Stimulated activated effector memory CD8-positive, alpha-beta T cell treated with anti-CD3 and anti-CD28 coated beads, Interleukin-12 subunit alpha, Interleukin-12 subunit beta, amount 100 ng/mL, for 72 hours (primary cell): ENCODE data around the gene DCST1.

ENCODE experiments used
- ATAC-seq: fragments of 150-1000 bp; cut with Tn5 transposase; 2 replicates; pipeline ENCODE4 v1.10.0; 2021
- DNase-seq, 2 donors: peaks; one replicate each; pipeline ENCODE4 v3.0.0; 2021 to 2022; ENCODE audit warnings: low spot score in 2 of 2
- H3K27ac Mint-ChIP-seq: one replicate; pipeline ENCODE4 v1.8.0; 2022; ENCODE audit warnings: mild to moderate bottlenecking, mixed read lengths
- H3K36me3 Mint-ChIP-seq: one replicate; pipeline ENCODE4 v1.8.0; 2022; ENCODE audit warnings: mild to moderate bottlenecking, mixed read lengths
- H3K4me1 Mint-ChIP-seq: one replicate; pipeline ENCODE4 v1.8.0; 2022; ENCODE audit warnings: mixed read lengths
- H3K4me3 Mint-ChIP-seq: one replicate; pipeline ENCODE4 v1.8.0; 2022; ENCODE audit warnings: mild to moderate bottlenecking, mixed read lengths
- H3K9me3 Mint-ChIP-seq: one replicate; pipeline ENCODE4 v1.8.0; 2022; ENCODE audit warnings: mixed read lengths

Gene DCST1

GRCh38 chr1:154998818-154999570, 34.6 kb upstream of the DCST1 start:
- H3K9me3 Mint-ChIP-seq = no peaks in the 10 kb centered on the region
- H3K4me1 Mint-ChIP-seq = peaks cover 39% of the 10 kb centered on the region
- H3K4me3 Mint-ChIP-seq = peak overlapping the region; percentile 93
- peak; percentile 17 for ATAC-seq
- peak; percentile 56 to 86 for DNase-seq
- H3K27ac Mint-ChIP-seq = peak overlapping the region; percentile 91
- peaks cover 17% of the 10 kb centered on the region for H3K36me3 Mint-ChIP-seq

- peak; percentile 3 for ATAC-seq
- Mint-ChIP-seq H3K27ac (peak overlapping the region; percentile 91), H3K4me3 (peak overlapping the region; percentile 93), H3K4me1 (peaks cover 46% of the 10 kb centered on the region), H3K9me3 (no peaks in the 10 kb centered on the region), H3K36me3 (peaks cover 22% of the 10 kb centered on the region)
- DNase-seq = peak; percentile 47 to 84
Observed at GRCh38 chr1:154999571-155000410, 33.8 kb upstream of the DCST1 start.

- Mint-ChIP-seq H3K36me3 (peaks cover 22% of the 10 kb centered on the region), H3K4me3 (peak overlapping the region; percentile 93), H3K4me1 (peaks cover 49% of the 10 kb centered on the region), H3K9me3 (no peaks in the 10 kb centered on the region), H3K27ac (peak overlapping the region; percentile 91)
- ATAC-seq (no peak), DNase-seq (no peak)
Observed at GRCh38 chr1:155000411-155000725, 33.3 kb upstream of the DCST1 start.

- ATAC-seq (peak; percentile 70), DNase-seq (peak; percentile 81 to 96)
- Mint-ChIP-seq H3K27ac (peak overlapping the region; percentile 91), H3K4me1 (peaks cover 54% of the 10 kb centered on the region), H3K36me3 (peaks cover 22% of the 10 kb centered on the region), H3K4me3 (peak overlapping the region; percentile 93), H3K9me3 (no peaks in the 10 kb centered on the region)
Observed at GRCh38 chr1:155000726-155001424, 32.7 kb upstream of the DCST1 start.

- ATAC-seq (peak; percentile 48), DNase-seq (peak in 1 of 2 donors; percentile 84)
- Mint-ChIP-seq H3K4me1 (peaks cover 59% of the 10 kb centered on the region), H3K36me3 (peaks cover 22% of the 10 kb centered on the region), H3K4me3 (peak overlapping the region; percentile 93), H3K27ac (peak overlapping the region; percentile 91), H3K9me3 (no peaks in the 10 kb centered on the region)
Observed at GRCh38 chr1:155001425-155001674, 32.3 kb upstream of the DCST1 start.

- Mint-ChIP-seq H3K36me3 (peaks cover 22% of the 10 kb centered on the region), H3K4me3 (peak overlapping the region; percentile 93), H3K27ac (peak overlapping the region; percentile 91), H3K4me1 (peaks cover 64% of the 10 kb centered on the region), H3K9me3 (no peaks in the 10 kb centered on the region)
- DNase-seq (peak; percentile 94 to 99), ATAC-seq (peak; percentile 81)
Observed at GRCh38 chr1:155001675-155002463, 31.8 kb upstream of the DCST1 start.

- H3K4me1 Mint-ChIP-seq = peaks cover 59% of the 10 kb centered on the region
- no peak for ATAC-seq
- peak within 1 kb of the TSS; percentile 93 for H3K4me3 Mint-ChIP-seq
Observed at GRCh38 chr1:155002464-155003226, 31.0 kb upstream of the DCST1 start, which contains the start of gene ZBTB7B. Gene ZBTB7B, plus strand, starts transcription at chr1:155002802. Its CDS starts 11,859 bp downstream, at chr1:155014661.

GRCh38 chr1:155003227-155003765, 30.3 kb upstream of the DCST1 start:
- H3K4me1 Mint-ChIP-seq = peaks cover 58% of the 10 kb centered on the region
- DNase-seq = no peak
- H3K9me3 Mint-ChIP-seq = no peaks in the 10 kb centered on the region
- ATAC-seq = no peak
- H3K27ac Mint-ChIP-seq = peak overlapping the region; percentile 91
- peak overlapping the region; percentile 93 for H3K4me3 Mint-ChIP-seq
- H3K36me3 Mint-ChIP-seq = peaks cover 22% of the 10 kb centered on the region

More at GRCh38 chr1:155002464-155003226, 31.0 kb upstream of the DCST1 start, which contains the start of gene ZBTB7B:
- no peaks in the 10 kb centered on the region for H3K9me3 Mint-ChIP-seq
- H3K36me3 Mint-ChIP-seq = peaks cover 22% of the 10 kb centered on the region
- DNase-seq = no peak
- H3K27ac Mint-ChIP-seq = peak within 1 kb of the TSS; percentile 91

GRCh38 chr1:155003766-155004351, 29.8 kb upstream of the DCST1 start:
- peaks cover 59% of the 10 kb centered on the region for H3K4me1 Mint-ChIP-seq
- peak overlapping the region; percentile 93 for H3K4me3 Mint-ChIP-seq
- DNase-seq (no peak), ATAC-seq (no peak)
- H3K9me3 Mint-ChIP-seq = no peaks in the 10 kb centered on the region
- peaks cover 21% of the 10 kb centered on the region for H3K36me3 Mint-ChIP-seq
- peak overlapping the region; percentile 91 for H3K27ac Mint-ChIP-seq

GRCh38 chr1:155004352-155005075, 29.1 kb upstream of the DCST1 start:
- ATAC-seq = no peak
- Mint-ChIP-seq H3K4me3 (peak overlapping the region; percentile 93), H3K36me3 (peaks cover 17% of the 10 kb centered on the region), H3K4me1 (peaks cover 61% of the 10 kb centered on the region), H3K27ac (peak overlapping the region; percentile 91), H3K9me3 (no peaks in the 10 kb centered on the region)
- DNase-seq = no peak

GRCh38 chr1:155005076-155006011, 28.3 kb upstream of the DCST1 start:
- peaks cover 8% of the 10 kb centered on the region for H3K36me3 Mint-ChIP-seq
- DNase-seq (no peak), ATAC-seq (no peak)
- peak overlapping the region; percentile 91 for H3K27ac Mint-ChIP-seq
- H3K4me3 Mint-ChIP-seq = peak overlapping the region; percentile 93
- H3K4me1 Mint-ChIP-seq = peaks cover 61% of the 10 kb centered on the region
- H3K9me3 Mint-ChIP-seq = no peaks in the 10 kb centered on the region

GRCh38 chr1:155006601-155007101, 27.0 kb upstream of the DCST1 start:
- H3K4me1 Mint-ChIP-seq = peaks cover 70% of the 10 kb centered on the region
- H3K36me3 Mint-ChIP-seq = peaks cover 7% of the 10 kb centered on the region
- peak overlapping the region; percentile 91 for H3K27ac Mint-ChIP-seq
- H3K9me3 Mint-ChIP-seq = no peaks in the 10 kb centered on the region
- DNase-seq = no peak
- peak overlapping the region; percentile 93 for H3K4me3 Mint-ChIP-seq
- ATAC-seq = peak; percentile 24
